HG02678 (cell line): ENCODE data around the gene CD72.
A peak's percentile ranks its signal among the peaks of the same experiment; 100 is the strongest.
"Not testable (repeated sequence)": the region's sequence is repeated elsewhere in the genome, so short reads cannot be mapped to it uniquely, and the experiment has no call there.

ENCODE experiments used
- ATAC-seq: cut with Tn5 transposase; IDR thresholded peaks from one replicate; pipeline ENCODE4 v1.9.1; 2021; ENCODE audit warnings: mild to moderate bottlenecking, moderate library complexity; ENCODE audit not compliant: unreplicated experiment

CD72 gene

DNA sequence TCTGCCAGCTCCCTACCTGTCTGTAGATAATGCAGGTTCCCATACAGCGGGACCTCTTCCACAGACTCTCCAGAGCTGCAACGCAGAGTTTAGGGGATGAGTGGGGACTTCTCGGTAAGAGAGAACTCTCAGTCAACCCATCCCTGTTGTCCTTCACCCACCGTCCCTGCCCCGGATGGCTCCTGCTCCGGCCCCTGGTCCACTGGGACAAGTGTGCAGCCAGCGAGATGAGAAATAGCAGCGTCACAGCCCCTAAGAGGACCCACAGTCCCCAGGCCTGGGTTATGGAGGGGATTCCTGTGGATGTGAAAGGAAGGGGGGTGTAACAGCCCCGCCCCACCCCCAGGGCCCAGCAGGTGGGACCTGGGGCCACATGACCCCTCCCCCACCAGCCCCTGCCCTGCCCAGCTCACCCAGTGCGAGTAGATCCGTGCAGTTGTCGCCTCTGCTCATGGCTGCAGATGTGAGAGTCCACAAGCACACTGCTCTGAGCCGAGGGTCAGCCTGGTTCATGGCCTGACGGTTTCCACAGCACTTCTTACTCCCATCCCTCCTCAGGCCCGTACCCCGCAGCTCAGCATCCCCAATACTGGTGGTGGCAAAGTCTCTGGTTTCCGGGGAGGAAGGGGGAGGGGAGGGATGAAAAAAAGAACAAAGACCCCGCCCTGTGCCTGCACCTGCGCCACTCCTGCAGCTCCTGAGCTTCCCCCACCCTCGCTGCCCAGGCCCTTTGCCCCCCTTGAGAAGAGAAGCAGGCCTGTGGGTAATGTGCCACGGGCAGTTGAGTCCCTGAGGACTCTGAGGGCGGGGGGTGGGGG lies 32.3 kb upstream of the CD72 start, which contains the start of gene SIT1:
Gene SIT1 (minus strand): TSS at position 591 of the 818 bp plus-strand sequence. CDS start 78 bp downstream, at position 513.
- ATAC-seq = no peak

DNA sequence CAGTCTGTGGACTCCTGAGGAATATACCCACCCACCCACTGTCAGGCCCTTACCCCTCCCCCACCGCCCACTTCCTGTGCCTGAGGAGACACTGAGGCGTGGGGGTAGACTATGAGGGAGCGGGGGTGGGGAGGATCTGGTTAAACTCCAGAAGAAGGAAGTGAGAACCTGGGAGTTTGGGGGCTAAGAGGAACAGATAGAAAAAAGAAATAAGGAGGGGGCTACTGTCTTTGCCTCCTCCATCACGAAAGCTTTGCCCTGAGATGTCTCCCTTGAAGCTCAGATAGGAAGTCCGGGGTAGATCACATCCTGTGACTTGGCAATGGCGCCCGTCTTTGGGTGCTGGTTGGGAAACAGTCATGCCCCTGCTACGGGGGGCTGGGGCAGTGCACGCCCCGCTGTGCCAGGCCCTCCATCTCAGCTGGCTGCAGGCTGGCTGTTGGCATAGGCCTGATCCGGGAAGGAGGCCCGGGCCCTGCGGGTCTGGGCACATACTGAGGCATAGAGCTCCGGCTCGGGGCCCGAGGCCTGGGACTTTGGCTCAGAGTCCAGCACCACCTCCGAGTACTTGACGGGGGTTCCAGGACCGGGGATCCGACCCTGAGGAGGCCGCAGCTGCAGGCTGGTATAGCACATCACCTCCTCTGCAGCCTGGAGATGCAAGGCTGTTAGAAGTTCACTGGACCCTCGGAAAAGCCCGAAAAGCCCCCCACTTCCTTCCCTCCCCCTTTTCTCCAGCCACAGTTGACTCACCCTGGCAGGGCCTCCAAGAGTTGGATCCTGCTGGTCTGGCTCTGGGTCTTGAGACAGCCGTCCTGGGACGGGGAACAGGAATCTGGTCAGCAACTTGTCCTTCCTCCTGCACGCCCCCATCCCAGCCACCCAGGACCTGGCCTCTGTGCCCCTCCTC lies 31.5 kb upstream of the CD72 start:
- no peak for ATAC-seq

- ATAC-seq = peak; percentile 86
Measured at GRCh38 chr9:35646533-35647265, 28.5 kb upstream of the CD72 start.

DNA sequence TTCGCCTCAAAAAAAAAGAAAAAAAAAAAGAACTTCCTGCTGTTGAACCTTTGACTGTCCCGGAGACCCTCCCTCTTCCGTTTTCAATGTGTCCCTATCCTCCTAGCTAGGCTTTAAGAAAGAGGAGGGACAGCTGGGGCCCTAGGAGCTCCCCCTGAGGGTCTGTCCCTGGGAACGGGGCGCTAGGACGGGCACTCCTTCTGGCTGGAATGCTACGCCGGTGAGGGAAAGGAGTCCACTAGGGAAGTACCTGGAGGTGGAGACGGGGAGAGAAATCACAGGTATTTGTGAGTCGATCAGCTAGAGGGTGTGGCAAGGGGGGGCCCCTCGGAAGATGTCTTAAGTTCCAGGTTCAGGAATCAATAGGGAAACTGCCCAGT lies 27.9 kb upstream of the CD72 start:
- no peak for ATAC-seq

DNA sequence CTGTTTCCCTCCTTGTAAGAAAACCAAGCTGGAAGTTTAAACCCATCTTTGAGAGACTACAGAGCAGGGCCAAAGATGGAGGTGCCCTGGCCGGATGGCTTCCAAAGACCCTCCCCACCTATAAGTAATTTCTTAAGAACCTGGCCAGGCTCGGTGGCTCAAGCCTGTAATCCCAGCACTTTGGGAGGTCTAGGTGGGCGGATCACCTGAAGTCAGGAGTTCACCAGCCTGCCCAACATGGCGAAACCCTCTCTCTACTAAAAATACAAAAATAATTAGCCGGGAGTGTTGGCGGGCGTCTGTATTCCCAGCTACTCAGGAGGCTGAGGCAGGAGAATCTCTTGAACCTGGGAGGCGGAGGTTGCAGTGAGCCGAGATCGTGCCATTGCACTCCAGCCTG lies 27.5 kb upstream of the CD72 start:
- not testable (repeated sequence) for ATAC-seq

DNA sequence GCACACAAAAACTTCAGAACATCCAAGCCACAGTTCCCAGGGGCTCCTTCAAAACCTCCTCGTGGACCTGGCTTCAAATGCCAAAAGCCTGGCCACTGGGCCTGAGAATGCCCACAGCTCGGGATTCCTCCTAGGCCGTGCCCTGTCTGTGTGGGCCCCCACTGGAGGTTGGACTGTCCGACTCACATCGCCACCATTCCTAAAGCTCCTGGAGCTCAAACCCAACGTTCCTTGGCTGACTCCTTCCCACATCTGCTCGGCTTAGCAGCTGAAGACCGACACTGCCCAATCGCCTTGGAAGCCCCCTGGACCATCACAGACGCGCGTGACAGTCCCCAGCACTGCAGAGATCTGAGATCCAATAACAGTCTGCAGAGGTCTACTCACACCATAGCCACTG lies 24.8 kb upstream of the CD72 start:
- no peak for ATAC-seq

GRCh38 chr9:35641478-35641877 lies 23.3 kb upstream of the CD72 start:
- ATAC-seq = not testable (repeated sequence)

DNA sequence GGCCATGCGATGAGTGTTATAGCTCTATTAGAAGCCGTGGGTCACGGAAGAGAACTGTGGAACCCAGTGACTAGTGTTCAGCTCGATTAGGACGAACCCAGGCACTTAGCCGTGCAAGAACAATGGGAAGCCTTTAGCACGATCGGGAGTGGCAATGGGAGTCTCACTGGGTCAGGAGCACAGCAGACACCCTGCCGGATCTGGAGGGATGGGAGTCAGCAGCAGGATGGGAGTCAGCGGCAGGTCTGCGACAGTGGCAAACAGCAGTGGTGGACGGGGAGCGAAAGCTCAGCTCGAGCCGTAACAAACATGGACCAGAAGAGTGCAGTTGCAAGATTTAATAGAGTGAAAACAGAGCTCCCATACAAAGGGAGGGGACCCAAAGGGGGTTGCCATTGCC lies 22.2 kb upstream of the CD72 start:
- ATAC-seq = not testable (repeated sequence)

GRCh38 chr9:35639631-35640030 lies 21.4 kb upstream of the CD72 start:
- no peak for ATAC-seq

- ATAC-seq = not testable (repeated sequence)
Measured at GRCh38 chr9:35639225-35639624, 21.0 kb upstream of the CD72 start.

DNA sequence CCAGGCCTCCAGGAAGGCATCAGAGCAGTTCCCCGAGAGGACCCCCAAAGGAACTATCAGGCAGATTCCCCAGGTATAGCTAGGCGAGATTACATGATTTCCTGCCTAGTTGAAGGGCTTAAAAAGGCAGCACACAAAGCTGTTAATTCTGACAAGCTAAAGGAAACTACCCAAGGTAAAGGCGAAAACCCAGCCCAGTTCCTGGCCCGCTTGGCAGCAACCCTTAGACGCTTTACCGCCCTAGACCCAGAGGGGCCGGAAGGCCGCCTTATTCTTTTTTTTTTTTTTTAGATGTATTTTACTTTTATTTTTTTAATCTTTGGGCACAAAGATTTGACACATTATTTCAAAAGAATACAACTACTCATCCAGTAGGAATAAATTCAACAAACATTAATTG lies 20.5 kb upstream of the CD72 start:
- not testable (repeated sequence) for ATAC-seq

- not testable (repeated sequence) for ATAC-seq
Measured at GRCh38 chr9:35637427-35637955, 19.3 kb upstream of the CD72 start.

DNA sequence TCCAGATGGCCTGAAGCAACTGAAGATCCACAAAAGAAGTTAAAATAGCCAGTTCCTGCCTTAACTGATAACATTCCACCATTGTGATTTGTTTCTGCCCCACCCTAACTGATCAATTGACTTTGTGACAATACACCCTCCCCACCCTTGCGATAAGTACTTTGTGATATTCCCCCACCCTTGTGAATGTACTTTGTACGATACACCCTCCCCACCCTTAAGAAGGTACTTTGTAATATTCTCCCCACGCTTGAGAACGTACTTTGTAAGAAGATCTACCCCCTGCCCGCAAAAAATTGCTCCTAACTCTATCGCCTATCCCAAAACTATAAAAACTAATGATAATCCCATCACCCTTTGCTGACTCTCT lies 18.6 kb upstream of the CD72 start:
- ATAC-seq = not testable (repeated sequence)

GRCh38 chr9:35636135-35636876 lies 18.1 kb upstream of the CD72 start:
- ATAC-seq = no peak

- no peak for ATAC-seq
Measured at GRCh38 chr9:35635730-35636129, 17.5 kb upstream of the CD72 start.

- no peak for ATAC-seq
Measured at GRCh38 chr9:35629597-35629996, 11.4 kb upstream of the CD72 start.

DNA sequence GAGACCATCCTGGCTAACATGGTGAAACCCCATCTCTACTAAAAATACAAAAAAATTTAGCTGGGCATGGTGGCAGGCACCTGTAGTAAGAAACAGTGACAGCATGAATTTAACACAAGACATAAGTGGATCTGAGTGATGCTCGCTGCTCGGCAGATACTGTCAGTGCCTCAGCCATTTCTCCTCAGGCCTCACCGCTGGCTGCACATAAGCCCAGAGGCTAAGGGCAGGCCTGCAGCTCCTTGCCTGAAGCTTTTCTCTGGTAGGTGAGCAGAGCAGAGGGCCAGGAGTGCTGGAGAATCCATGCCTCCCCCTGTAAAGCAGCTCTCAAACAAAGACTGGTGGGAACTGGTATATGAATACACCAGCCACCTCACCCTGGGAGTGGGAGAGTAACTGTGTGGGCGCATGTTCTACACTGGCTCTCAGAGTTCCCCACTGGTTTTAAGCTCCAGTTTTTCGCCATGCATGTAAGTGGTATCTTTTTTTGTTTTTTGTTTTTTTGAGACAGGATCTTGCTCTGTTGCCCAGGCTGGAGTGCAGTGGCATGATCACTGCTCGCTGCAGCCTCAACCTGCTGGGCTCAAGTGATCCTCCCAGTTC lies 10.3 kb upstream of the CD72 start:
- ATAC-seq = no peak

GRCh38 chr9:35627575-35627974 lies 9.4 kb upstream of the CD72 start:
- ATAC-seq = no peak

GRCh38 chr9:35619800-35620158 lies 1.6 kb upstream of the CD72 start:
- peak; percentile 67 for ATAC-seq
